Measurements from ENCODE around the gene USP3.

USP3 gene

GRCh38 chr15:63545520-63545919 lies 41.1 kb downstream of the USP3 start:
- no peak for DNase-seq (ENCODE audit: low spot score)
- TF ChIP-seq CTCF (IDR thresholded peaks at IDR 0.05; ENCODE audit: extremely low read depth, insufficient read depth, missing control alignments) = no peak
- in situ Hi-C loops (cut with MboI; ENCODE audit: low pct_unique_long_range_greater_than_20kb, low sequenced_read_pairs, unreplicated experiment) = no loop called here

- in situ Hi-C loops (cut with MboI; ENCODE audit: low pct_unique_long_range_greater_than_20kb, low sequenced_read_pairs, unreplicated experiment) = no loop called here
- TF ChIP-seq CTCF (IDR thresholded peaks at IDR 0.05; ENCODE audit: extremely low read depth, insufficient read depth, missing control alignments) = no peak
- DNase-seq (ENCODE audit: low spot score) = no peak
These were observed 47.0 kb downstream of the USP3 start for GRCh38 chr15:63551400-63551799.

- in situ Hi-C loops (cut with MboI; ENCODE audit: low pct_unique_long_range_greater_than_20kb, low sequenced_read_pairs, unreplicated experiment) = no loop called here
- DNase-seq (ENCODE audit: low spot score) = no peak
- TF ChIP-seq CTCF (IDR thresholded peaks at IDR 0.05; ENCODE audit: extremely low read depth, insufficient read depth, missing control alignments) = no peak
These were observed 49.0 kb downstream of the USP3 start for GRCh38 chr15:63553388-63553791.

GRCh38 chr15:63554337-63554927 lies 50.0 kb downstream of the USP3 start:
- DNase-seq (ENCODE audit: low spot score) = no peak

GRCh38 chr15:63555507-63555906 lies 51.1 kb downstream of the USP3 start:
- in situ Hi-C loops (cut with MboI; ENCODE audit: low pct_unique_long_range_greater_than_20kb, low sequenced_read_pairs, unreplicated experiment) = no loop called here
- no peak for TF ChIP-seq CTCF (IDR thresholded peaks at IDR 0.05; ENCODE audit: extremely low read depth, insufficient read depth, missing control alignments)
- no peak for DNase-seq (ENCODE audit: low spot score)

More at GRCh38 chr15:63554337-63554927, 50.0 kb downstream of the USP3 start:
- in situ Hi-C loops (cut with MboI; ENCODE audit: low pct_unique_long_range_greater_than_20kb, low sequenced_read_pairs, unreplicated experiment) = no loop called here
- TF ChIP-seq CTCF (IDR thresholded peaks at IDR 0.05; ENCODE audit: extremely low read depth, insufficient read depth, missing control alignments) = no peak

GRCh38 chr15:63556246-63556645 lies 51.9 kb downstream of the USP3 start:
- no peak for DNase-seq (ENCODE audit: low spot score)
- TF ChIP-seq CTCF (IDR thresholded peaks at IDR 0.05; ENCODE audit: extremely low read depth, insufficient read depth, missing control alignments) = no peak
- in situ Hi-C loops (cut with MboI; ENCODE audit: low pct_unique_long_range_greater_than_20kb, low sequenced_read_pairs, unreplicated experiment) = no loop called here
